WI38 (cell line): ENCODE results near the gene LRIG3.
"Not testable (repeated sequence)": the region's sequence is repeated elsewhere in the genome, so short reads cannot be mapped to it uniquely, and the experiment has no call there.

Experiments
- H3K4me3 ChIP-seq: 2 replicates; pipeline ENCODE4 v1.5.1; 2011; ENCODE audit warnings: low read depth, mild to moderate bottlenecking, control low read depth, low read length
- TF ChIP-seq, protein P1 (sequence below): IDR thresholded peaks from 2 replicates; pipeline ENCODE4 v1.5.1; 2012; ENCODE audit warnings: low read depth, mild to moderate bottlenecking, control low read depth, low read length

The LRIG3 gene

GRCh38 chr12:58860056-58860787 is 60.1 kb downstream of the LRIG3 start:
- no peak overlapping the region for H3K4me3 ChIP-seq
- TF ChIP-seq, protein P1, sequence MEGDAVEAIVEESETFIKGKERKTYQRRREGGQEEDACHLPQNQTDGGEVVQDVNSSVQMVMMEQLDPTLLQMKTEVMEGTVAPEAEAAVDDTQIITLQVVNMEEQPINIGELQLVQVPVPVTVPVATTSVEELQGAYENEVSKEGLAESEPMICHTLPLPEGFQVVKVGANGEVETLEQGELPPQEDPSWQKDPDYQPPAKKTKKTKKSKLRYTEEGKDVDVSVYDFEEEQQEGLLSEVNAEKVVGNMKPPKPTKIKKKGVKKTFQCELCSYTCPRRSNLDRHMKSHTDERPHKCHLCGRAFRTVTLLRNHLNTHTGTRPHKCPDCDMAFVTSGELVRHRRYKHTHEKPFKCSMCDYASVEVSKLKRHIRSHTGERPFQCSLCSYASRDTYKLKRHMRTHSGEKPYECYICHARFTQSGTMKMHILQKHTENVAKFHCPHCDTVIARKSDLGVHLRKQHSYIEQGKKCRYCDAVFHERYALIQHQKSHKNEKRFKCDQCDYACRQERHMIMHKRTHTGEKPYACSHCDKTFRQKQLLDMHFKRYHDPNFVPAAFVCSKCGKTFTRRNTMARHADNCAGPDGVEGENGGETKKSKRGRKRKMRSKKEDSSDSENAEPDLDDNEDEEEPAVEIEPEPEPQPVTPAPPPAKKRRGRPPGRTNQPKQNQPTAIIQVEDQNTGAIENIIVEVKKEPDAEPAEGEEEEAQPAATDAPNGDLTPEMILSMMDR, result no peak

DNA sequence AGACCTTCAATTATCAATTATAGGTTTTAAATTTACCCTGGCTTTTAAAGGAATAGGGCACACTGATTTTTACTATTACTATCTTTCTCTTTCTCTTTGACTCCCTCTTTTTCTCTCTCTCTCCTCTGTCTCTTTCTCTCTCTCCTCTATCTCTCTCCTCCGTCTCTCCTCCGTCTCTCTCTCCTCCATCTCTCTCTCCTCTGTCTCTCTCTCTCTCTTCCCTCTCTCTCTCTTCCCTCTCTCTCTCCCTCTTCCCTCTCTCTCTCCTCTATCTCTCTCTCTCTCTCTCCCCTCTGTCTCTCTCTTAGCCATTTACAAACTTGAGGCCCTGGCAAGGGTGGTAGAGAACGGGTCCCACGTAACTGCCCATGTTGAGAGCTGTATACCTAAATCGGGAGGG is 62.3 kb downstream of the LRIG3 start:
- H3K4me3 ChIP-seq, result no peak overlapping the region
- TF ChIP-seq, protein P1, result no peak

DNA sequence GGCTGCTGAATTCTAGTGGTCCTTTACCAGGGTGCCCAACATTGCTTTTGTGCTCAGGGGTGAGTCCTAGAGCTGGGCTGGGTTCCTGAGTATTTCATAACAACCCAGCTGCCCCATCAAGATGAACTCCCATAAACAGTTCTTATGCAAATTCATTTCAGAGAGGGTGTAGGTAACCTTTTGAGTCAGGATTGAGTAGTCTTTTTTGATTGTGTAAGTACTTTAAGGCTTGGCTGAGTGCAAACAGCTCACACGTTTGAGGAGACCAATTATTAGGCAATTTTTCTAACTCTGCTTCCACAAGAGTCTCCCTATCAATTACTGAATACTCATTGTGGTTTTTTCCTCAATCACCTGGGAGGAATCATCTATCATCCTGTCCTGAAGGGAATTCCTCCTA is 63.1 kb downstream of the LRIG3 start:
- H3K4me3 ChIP-seq, result not testable (repeated sequence)

DNA sequence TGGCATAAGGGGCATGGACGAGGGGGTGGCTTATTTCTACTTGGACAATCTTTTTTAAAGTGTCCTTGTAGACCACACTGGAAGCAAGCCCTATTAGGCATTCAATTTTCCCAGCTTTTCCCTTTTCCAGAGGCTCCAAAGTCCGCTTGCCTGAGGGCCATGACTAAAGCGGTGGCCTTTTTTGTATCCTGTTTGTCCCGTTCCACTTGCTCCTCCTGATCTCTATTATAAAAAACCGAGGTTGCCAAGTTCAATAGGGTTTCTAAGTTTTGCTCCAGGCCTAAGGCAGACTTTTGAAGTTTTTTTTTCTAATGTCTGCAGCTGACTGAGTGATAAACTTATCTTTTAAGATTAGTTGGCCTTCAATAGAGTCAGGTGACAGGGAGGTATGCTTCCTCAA is 64.7 kb downstream of the LRIG3 start:
- H3K4me3 ChIP-seq, result not testable (repeated sequence)

DNA sequence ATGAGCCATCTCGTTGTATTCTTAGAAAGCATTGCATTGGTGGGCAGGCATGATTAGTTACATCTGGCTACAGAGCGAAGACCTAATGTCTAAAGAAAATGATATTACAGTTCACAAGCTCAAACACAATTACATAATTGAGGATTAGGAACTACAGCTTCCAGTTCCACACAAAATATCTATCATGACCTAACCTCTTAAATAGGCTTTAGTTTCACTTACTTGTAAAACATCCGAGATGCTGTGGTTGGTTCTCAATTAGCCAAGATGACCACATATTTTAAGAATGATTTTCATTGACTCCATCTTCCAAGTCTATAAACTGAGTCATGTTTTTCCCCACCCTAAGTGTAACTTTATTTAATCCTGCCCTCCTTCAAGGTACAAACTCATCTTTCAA is 69.5 kb downstream of the LRIG3 start:
- H3K4me3 ChIP-seq, result no peak overlapping the region
- TF ChIP-seq, protein P1, result no peak

GRCh38 chr12:58847901-58848600 is 72.3 kb downstream of the LRIG3 start:
- TF ChIP-seq, protein P1, result no peak
- H3K4me3 ChIP-seq, result no peak overlapping the region

DNA sequence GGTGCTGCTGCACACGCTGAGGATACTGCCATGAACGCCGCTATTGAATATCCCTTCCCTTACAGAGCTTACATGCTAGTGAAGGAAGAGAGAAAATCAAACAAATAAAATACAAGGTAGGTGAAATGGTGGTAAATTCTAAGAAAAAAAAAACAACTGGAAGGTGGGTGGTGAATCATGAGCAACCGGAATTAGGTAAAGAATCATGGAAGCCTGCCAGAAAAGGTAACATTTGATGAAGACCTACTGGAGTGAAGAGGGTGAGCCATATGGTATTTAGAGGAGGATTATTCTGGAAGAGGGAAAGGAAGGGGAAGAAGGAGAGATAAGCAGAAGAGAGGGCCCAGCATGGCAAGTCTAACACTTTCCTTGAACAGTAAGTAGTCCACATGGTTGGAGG is 76.1 kb downstream of the LRIG3 start:
- TF ChIP-seq, protein P1, result no peak
- no peak overlapping the region for H3K4me3 ChIP-seq

- TF ChIP-seq, protein P1, result no peak
- no peak overlapping the region for H3K4me3 ChIP-seq
Measured at GRCh38 chr12:58841058-58841798, 79.1 kb downstream of the LRIG3 start.
